AG04449 (cell line): ENCODE data around the gene LANCL1.
"Not testable (repeated sequence)": the region's sequence is repeated elsewhere in the genome, so short reads cannot be mapped to it uniquely, and the experiment has no call there.

Experiments used
- CTCF ChIA-PET: fragments of 350-600 bp; formaldehyde crosslinking; extraction: SDS; loops from one replicate; lab custom pipeline; 2021; ENCODE audit warnings: antibody characterized with exemption; lab: Yijun Ruan, JAX
- POLR2A ChIA-PET: fragments of 400-600, 350-600 bp; formaldehyde crosslinking; extraction: SDS; loops from one replicate; lab custom pipeline; 2020; ENCODE audit warnings: antibody characterized with exemption, inconsistent platforms; lab: Yijun Ruan, JAX
- DNase-seq: peaks from one replicate; pipeline ENCODE4 v3.0.0-alpha.2; 2010; ENCODE audit warnings: low read depth, low spot score
- H3K4me3 ChIP-seq: 2 replicates; pipeline ENCODE4 v1.5.1; 2011; ENCODE audit warnings: low read depth, mild to moderate bottlenecking, control low read depth, low read length
- CTCF ChIP-seq: IDR thresholded peaks from one replicate; pipeline ENCODE4 v1.5.1; 2011; ENCODE audit warnings: mild to moderate bottlenecking, moderate library complexity, low read length, control low read depth, inconsistent platforms; ENCODE audit not compliant: insufficient read depth; ENCODE audit errors: missing control alignments

The LANCL1 gene

GRCh38 chr2:210456571-210456970 is 20.0 kb downstream of the LANCL1 start:
- no peak overlapping the region for H3K4me3 ChIP-seq
- DNase-seq = no peak
- POLR2A ChIA-PET = no interaction called here
- TF ChIP-seq CTCF = no peak
- CTCF ChIA-PET = no interaction called here

GRCh38 chr2:210454336-210454735 is 22.2 kb downstream of the LANCL1 start:
- no peak for DNase-seq
- CTCF ChIA-PET = no interaction called here
- POLR2A ChIA-PET = no interaction called here

DNA sequence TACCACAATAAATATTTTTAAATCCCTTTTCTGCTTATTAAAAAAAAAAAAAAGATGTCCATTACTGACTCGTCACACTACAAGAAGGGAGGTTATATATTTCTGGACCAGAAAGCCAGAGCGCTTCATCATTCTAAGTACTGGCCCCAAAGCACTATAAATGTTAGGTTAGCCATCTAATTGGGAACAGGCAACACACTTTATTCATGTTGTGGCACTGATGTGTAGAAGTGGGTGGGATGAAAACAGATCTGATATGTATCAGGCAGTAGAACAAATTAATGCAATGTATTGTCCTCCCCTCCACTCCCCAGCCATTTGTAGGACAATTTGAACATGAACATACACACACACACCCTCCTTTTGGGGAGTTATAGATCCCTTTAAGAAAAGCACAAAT is 24.4 kb downstream of the LANCL1 start:
- no peak overlapping the region for H3K4me3 ChIP-seq
- POLR2A ChIA-PET = no interaction called here
- DNase-seq = no peak
- CTCF ChIA-PET = no interaction called here
- no peak for TF ChIP-seq CTCF

More at GRCh38 chr2:210454336-210454735, 22.2 kb downstream of the LANCL1 start:
- TF ChIP-seq CTCF = no peak
- H3K4me3 ChIP-seq = no peak overlapping the region

DNA sequence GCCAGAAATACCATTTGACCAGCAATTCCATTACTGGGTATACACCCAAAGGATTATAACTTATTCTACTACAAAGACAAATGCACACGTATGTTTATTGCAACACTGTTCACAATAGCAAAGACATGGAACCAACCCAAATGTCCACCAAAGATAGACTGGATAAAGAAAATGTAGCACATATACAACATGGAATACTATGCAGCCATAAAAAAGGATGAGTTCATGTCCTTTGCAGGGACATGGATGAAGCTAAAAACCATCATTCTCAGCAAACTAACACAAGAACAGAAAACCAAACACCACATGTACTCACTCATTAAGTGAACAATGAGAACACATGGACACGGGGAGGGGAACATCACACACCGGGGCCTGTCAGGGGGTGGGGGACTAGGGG is 25.6 kb downstream of the LANCL1 start:
- POLR2A ChIA-PET, CTCF ChIA-PET: not testable (repeated sequence)

GRCh38 chr2:210445732-210446131 is 30.8 kb downstream of the LANCL1 start:
- TF ChIP-seq CTCF = no peak
- POLR2A ChIA-PET = no interaction called here
- no peak for DNase-seq
- H3K4me3 ChIP-seq = no peak overlapping the region
- CTCF ChIA-PET = interaction anchor here (0.5 to 4.8 kb wide), 7 partner anchors 7 to 58 kb away, joined by 3 to 23 read pairs (median 4); no protein-coding TSS in a partner anchor

More for the DNA sequence above, 25.6 kb downstream of the LANCL1 start:
- not testable (repeated sequence) for H3K4me3 ChIP-seq, DNase-seq

GRCh38 chr2:210445116-210445707 is 31.3 kb downstream of the LANCL1 start:
- no peak for DNase-seq
- ChIA-PET CTCF (interaction anchor here (0.5 to 4.8 kb wide), 6 partner anchors 12 to 72 kb away, joined by 3 to 23 read pairs (median 4); no protein-coding TSS in a partner anchor), POLR2A (no interaction called here)
- H3K4me3 ChIP-seq = no peak overlapping the region
- TF ChIP-seq CTCF = peak; percentile 46

GRCh38 chr2:210443527-210443926 is 33.0 kb downstream of the LANCL1 start:
- H3K4me3 ChIP-seq = no peak overlapping the region
- ChIA-PET POLR2A (no interaction called here), CTCF (interaction anchor here (0.9 to 4.8 kb wide), 4 partner anchors 11 to 60 kb away, joined by 3 to 23 read pairs (median 3); no protein-coding TSS in a partner anchor)
- DNase-seq = no peak
- no peak for TF ChIP-seq CTCF
